NCI-H446 treated with DMSO at 0.1 percent for 48 hours (cell line): ENCODE data around the gene SLC26A1.
"Not testable (repeated sequence)": the region's sequence is repeated elsewhere in the genome, so short reads cannot be mapped to it uniquely, and the experiment has no call there.

Experiments
- DNase-seq: peaks from one replicate; lab custom pipeline; 2025; lab: John Stamatoyannopoulos, UW

SLC26A1 gene

GRCh38 chr4:1013225-1014073 is 20.2 kb upstream of the SLC26A1 start:
- no peak for DNase-seq

GRCh38 chr4:1012034-1012739 is 19.0 kb upstream of the SLC26A1 start:
- no peak for DNase-seq

GRCh38 chr4:1011666-1012033 is 18.4 kb upstream of the SLC26A1 start:
- no peak for DNase-seq

GRCh38 chr4:1011022-1011665 is 17.9 kb upstream of the SLC26A1 start, which contains the start of gene FGFRL1:
Gene FGFRL1, plus strand, starts transcription at chr4:1011626. Its CDS starts 860 bp downstream, at chr4:1012486.
- DNase-seq: no peak

GRCh38 chr4:1010395-1011021 is 17.3 kb upstream of the SLC26A1 start:
- DNase-seq: no peak

GRCh38 chr4:1009542-1010394 is 16.6 kb upstream of the SLC26A1 start:
- DNase-seq: no peak

- DNase-seq: no peak
Observed at GRCh38 chr4:1008840-1009541, 15.8 kb upstream of the SLC26A1 start.

- no peak for DNase-seq
Observed at GRCh38 chr4:1006856-1007255, 13.7 kb upstream of the SLC26A1 start.

- DNase-seq: no peak
Observed at GRCh38 chr4:1004557-1005485, 11.6 kb upstream of the SLC26A1 start.

- DNase-seq: no peak
Observed at GRCh38 chr4:1004071-1004418, 10.8 kb upstream of the SLC26A1 start.

GRCh38 chr4:1003271-1004070 is 10.3 kb upstream of the SLC26A1 start:
- DNase-seq: no peak

GRCh38 chr4:1002631-1003251 is 9.5 kb upstream of the SLC26A1 start:
- no peak for DNase-seq

- DNase-seq: no peak
Observed at GRCh38 chr4:1002131-1002630, 9.0 kb upstream of the SLC26A1 start.

- DNase-seq: no peak
Observed at GRCh38 chr4:1001561-1002130, 8.4 kb upstream of the SLC26A1 start.

- DNase-seq: no peak
Observed at GRCh38 chr4:1000686-1001260, 7.6 kb upstream of the SLC26A1 start.

- no peak for DNase-seq
Observed at GRCh38 chr4:999882-1000425, 6.8 kb upstream of the SLC26A1 start.

- DNase-seq: not testable (repeated sequence)
Observed at GRCh38 chr4:999240-999863, 6.1 kb upstream of the SLC26A1 start.
